ENCODE data around the gene GPM6B.

GPM6B gene

DNA sequence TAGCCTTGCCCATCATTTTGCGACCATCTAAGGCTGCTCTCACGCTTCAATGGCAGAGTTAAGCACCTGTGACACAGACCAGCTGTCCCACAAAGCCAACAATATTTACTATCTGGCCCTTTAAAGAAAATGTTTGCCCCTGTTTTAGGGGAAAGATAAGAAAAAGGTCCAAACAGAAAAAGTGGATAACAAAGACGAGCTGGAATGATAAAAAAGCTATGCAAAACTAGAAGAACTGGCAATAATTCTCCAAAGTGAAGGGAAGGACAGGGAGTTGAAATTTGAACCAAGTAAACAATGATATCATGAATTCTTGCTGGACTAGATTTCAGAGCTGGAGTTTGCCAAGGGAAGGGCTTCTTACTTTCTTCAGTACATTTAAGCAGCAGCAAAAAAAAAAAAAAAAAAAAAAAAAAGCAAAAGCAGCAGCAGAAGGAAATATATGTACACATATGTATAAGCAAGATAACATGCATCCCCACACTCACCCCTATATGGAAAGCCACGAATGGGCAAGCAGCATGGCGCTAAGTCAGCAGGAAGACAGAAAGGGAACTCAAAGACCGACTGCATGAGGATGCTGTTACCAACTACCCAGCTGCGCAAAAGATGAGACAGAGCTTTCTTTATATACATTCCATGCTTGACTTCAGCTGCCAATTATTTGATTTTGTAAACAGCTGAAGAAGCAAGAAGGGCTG is 94.9 kb downstream of the GPM6B start:
- no peak for DNase-seq

DNA sequence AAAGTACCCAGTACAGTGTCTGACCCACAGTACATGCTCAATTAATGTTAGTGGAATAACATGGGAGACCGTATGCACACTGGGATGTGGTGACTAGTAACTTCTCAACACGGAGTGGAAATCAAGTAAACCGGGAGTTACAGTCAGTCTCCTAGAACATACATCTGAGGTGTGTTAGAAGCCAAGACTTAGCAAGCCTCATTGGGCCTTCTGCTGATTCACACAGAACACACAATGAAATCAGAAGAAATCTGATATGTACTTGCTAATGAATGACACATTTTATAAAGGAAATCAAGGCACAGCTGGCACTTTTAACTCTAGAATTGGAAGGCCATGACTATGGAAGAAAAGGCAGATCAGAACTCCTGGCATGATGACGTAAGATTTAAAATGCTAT is 95.5 kb downstream of the GPM6B start:
- no peak for DNase-seq

Measured in inflammatory macrophage treated with lipopolysaccharide for 1 hour (primary cell).